Tibial nerve (tissue), 4 donors: ENCODE data around the gene VWDE.
"Not testable (repeated sequence)": the region's sequence is repeated elsewhere in the genome, so short reads cannot be mapped to it uniquely, and the experiment has no call there.

Experiments
- CTCF ChIP-seq, 5 experiments: fragments of 200-600 bp in 3 of 5; fragments of 450-650 bp in 2 of 5; sonication (generic) in 3 of 5; IDR thresholded peaks; one replicate each; pipeline ENCODE4 v1.5.1; 2016 to 2019; ENCODE audit warnings: antibody characterized with exemption in 5 of 5, mild to moderate bottlenecking in 3 of 5, moderate library complexity in 2 of 5
- EP300 ChIP-seq, 2 donors: sonication (generic); formaldehyde crosslinking; IDR thresholded peaks; one replicate each; pipeline ENCODE4 v1.6.1; 2017; ENCODE audit warnings: antibody characterized with exemption in 2 of 2, mild to moderate bottlenecking in 1 of 2
- POLR2A ChIP-seq, 2 donors: fragments of 450-650 bp; IDR thresholded peaks; one replicate each; pipeline ENCODE4 v1.6.1; 2017; ENCODE audit warnings: antibody characterized with exemption in 2 of 2, mild to moderate bottlenecking in 2 of 2, moderate library complexity in 2 of 2

GRCh38 chr7:12407652-12408051 is 4.0 kb upstream of the VWDE start:
- TF ChIP-seq CTCF, POLR2A, EP300 (IDR thresholded peaks at IDR 0.05): not testable (repeated sequence)
